ENCODE measurements around the gene RTEL1.
A peak's percentile ranks its signal among the peaks of the same experiment; 100 is the strongest.

The RTEL1 gene

DNA sequence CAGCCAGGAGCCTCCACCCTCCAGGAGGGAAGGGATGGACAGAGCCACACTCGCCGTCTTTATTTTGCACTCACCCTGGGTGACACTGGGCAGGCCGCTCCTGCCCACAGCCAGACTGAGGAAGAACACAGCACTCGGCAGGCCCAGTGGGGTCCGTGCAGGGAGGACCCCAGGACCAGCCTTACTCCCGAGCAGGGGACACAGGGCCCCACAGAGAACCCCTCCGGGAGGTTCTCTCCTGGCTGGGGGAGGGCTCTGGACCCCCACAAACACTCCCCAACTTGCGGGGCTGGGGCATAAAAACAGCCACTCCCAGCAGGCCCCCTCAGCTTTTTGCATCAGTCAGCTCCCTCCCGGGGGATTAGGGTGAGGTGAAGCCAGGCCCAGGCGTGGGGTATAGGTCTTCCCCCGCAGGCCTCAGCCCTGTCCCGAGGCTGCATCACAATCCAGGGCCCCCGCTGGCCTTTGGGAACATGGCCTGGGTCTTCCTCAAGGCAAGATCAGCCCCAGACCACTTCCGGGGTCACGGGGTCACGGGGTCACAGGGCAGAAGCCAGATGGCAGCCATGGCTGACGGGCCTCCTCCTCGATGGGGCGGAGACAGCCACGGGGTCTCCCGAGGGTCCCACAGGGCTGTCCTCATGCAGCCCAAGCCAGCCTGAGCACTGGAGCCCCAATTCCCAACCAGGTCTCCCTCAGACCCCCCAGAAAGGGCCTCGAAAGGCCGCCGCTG lies 41.5 kb downstream of the RTEL1 start:
- DNase-seq (ENCODE audit: low spot score): peak; percentile 60

DNA sequence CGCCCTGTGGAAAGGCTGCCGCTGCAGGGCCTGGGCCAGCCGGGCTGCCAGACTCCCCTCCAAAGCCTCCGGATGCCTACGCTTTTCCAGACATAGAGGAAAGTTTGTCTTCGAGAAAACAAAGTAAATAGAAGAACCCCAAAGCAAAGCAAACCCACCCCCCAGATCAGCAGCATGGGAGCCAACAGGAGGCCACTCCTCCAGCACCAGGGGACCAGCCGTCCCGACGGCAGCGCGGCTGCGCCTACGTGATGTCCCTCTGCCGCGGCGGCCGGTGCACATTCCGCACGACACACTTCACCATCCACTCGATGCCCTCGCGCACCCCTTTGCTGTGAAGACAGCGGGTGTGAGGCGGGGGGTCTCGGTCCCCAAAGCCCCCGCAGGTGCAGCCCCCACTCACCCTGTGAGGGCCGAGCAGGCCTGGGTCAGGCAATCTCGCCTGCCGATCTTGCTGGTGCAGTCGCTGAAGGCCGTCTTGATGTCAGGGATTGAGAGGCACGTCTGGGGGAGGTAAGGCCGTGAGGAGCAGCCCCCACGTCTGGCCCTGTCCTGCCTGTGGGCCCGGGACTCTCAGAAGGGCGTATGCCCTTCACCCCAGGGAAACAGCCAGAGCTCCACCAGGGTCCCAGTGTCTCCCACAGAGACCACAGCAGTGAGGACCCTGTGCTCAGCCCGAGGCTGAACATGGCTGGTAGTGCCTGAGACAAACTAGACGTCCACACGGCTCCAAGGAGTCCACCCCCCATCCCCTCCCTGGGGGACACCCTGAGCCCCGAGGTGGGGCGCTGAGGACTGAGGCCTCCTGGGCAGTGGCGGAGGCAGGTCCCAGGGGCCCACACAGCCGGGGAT lies 42.3 kb downstream of the RTEL1 start:
- DNase-seq (ENCODE audit: low spot score): no peak

DNA sequence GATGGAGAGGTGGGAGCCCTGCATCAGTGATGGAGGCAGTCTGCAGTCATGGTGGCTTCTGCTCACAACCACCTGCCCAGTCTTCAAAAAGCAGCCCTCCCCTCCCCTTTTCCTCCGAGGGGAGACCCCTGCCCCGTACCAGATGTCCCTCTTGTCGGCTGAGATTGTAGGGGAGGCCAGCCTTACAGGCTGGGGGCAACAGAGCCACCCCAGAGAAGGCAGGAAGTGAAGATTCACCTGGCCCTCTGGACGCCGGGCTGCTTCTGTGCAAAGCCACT lies 42.9 kb downstream of the RTEL1 start:
- no peak for DNase-seq (ENCODE audit: low spot score)

DNA sequence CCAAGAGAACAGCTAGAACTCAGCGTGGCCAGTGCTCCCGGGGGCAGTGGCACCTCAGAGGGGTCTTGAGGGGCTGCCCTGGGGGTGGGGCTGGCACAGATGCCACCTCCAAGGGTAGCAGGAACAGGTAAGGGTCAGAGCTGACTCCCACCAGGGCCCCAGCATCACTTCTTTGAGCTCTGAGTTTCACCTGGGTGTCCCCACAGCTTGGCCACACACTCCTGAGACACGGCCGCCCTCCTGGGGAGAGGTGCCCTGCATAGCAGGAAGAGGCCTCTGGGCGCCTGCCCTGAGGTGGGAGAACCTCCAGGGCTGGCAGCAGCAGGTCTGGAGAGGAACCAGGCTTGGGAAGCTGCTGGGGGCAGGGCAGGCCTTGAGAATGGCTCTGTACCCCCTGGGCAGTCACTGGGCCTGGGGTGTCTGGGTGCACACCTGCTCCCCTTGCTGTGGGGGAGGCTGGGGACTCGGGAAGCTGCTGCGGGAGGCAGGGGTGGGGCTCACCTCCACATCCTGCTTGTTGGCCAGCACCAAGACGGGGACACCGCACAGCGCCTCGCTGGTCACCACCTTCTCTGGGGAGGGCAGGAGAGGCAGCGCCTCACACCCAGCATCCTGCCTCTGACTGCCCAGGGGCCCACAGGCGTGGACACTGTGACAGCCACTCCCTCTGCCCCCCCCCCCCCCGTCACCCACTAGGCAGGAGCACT lies 43.4 kb downstream of the RTEL1 start:
- DNase-seq (ENCODE audit: low spot score): no peak

DNA sequence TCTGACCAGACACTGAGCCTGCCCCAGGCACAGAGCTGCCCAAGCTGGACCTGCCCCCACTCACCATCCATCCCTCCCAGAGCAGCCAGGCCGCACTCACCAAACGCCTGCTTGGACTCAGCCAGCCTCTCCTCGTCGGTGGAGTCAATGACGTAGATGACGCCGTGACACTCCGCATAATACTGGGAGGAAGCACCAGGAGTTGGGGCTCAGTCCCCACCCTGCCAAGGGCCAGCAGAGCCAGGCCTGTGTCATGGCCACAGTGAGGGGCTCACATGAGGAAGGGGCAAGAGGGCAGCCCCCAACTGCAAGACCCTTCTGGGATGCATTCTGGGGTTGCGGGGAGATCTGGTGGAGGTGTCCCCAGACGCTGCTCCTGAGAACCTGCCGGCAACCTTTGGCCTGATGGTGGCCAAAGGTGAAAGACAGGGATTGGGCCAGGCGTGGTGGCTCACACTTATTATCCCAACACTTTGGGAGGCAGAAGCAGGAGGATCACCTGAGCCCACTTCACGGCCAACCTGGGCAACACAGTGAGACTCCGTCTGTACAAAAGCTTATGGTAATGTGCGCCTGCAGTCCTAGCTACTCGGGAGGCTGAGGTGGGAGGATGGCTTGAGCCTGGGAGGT lies 44.0 kb downstream of the RTEL1 start:
- no peak for DNase-seq (ENCODE audit: low spot score)

DNA sequence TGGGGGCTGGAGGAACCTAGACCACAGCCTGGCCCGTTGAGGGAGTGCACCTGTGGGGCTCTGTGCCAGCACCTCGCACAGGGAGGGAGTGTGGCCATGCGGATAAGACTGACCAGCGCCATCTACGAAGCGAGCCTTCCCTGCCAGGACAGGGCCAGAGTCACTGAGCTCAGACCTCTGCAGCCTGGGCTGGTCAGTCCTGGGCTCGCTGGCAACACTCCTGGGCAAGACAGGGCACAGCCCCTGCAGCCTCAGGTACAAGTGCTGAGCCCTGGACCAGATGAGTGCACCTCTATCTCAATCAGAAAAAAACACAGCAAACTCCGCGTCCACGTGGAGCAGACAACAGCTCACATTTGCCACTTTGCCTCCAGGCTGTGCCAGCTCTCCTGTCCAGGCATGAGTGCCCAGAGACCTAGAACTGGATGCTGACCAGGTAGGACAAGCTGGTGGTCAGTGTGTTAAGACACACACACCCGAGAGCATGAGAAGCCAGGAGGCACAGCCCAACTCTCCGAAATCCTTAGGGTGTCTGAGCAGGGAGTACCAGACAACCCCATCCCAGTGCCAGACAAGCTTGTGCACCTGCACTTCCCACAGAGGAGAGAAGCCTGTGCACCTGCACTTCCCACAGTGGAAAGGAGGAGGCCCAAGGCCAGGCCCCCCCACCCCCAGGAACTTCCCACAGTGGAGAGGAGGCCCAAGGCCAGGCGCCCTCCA lies 44.8 kb downstream of the RTEL1 start:
- no peak for DNase-seq (ENCODE audit: low spot score)

DNA sequence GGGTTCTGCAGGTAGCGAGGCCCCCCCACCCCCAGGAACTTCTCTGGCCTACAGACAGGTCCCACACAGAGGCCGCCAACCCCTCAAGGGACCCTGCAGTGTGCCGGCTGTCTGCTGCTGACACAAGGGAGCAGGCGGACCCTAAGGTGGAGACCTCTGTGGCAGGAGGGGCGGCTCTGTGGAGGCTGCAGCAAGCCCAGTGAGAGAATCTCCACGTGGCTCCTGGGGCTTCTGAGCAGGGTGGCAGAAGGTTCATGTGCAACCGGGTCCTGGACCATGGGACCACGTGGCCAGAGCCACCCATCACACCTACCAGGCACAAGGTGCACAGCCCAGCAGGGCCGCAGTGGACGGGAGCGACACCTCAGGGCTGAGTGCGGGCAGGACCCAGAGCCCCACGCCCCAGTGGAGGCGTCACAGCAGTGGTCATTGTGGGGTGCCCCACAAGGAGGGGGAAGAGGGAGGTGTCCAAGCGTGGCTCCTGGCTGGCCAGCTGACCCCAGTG lies 45.4 kb downstream of the RTEL1 start:
- DNase-seq (ENCODE audit: low spot score): no peak

DNA sequence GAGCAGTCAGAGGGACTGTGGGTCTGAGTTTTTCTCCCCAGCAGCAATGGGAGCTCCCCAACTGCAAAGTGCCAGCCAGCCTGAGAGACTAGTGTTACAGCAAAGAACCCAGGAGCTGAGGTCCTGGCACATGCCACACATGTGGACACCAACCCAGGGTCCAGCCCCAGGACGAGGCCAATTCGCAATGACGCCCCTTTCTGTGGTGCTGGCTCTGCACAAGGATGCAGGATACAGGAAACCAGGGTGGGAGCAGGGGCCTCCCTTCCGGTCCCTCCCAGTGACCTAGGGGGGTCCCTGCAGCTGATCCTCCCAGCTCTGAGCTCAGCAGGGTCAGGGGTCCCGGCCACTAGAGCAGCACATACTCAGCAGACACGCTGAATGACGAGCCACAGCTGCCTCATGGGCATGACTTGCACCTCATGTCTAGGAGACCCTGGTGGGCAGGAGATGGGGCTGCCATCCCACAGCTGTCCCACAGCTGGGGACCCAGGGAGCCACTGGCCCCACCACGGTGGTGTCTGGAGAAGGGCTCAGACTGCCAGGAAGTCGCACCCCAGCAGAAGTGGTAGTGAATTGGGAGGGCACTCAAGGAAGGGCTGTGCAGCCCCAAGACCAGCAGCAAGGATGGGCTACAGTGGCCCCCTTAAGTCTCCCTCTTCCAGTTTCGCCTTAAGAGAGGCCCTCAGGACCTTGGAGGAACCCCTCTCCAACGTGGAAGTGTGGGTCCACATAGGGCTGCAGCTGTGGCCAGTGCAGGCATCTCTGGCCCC lies 46.0 kb downstream of the RTEL1 start:
- no peak for DNase-seq (ENCODE audit: low spot score)

DNA sequence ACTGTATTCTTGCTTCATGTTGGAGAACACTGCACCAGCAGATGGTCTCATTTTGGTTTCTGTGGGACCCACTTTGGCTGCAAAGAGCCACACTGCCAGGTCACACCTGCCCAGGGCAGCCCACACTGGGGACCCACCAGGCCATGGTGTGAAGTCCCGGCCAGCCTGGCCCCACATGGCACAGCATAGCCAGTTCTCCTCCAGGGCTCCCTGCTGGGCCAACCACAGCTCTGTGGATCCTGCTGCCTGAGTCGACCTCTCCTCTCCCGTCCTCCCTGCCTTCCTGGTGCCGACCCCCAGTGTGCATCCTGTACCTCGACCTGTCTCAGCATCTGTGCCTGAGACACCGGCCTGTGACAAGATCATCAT lies 46.6 kb downstream of the RTEL1 start:
- DNase-seq (ENCODE audit: low spot score): no peak

DNA sequence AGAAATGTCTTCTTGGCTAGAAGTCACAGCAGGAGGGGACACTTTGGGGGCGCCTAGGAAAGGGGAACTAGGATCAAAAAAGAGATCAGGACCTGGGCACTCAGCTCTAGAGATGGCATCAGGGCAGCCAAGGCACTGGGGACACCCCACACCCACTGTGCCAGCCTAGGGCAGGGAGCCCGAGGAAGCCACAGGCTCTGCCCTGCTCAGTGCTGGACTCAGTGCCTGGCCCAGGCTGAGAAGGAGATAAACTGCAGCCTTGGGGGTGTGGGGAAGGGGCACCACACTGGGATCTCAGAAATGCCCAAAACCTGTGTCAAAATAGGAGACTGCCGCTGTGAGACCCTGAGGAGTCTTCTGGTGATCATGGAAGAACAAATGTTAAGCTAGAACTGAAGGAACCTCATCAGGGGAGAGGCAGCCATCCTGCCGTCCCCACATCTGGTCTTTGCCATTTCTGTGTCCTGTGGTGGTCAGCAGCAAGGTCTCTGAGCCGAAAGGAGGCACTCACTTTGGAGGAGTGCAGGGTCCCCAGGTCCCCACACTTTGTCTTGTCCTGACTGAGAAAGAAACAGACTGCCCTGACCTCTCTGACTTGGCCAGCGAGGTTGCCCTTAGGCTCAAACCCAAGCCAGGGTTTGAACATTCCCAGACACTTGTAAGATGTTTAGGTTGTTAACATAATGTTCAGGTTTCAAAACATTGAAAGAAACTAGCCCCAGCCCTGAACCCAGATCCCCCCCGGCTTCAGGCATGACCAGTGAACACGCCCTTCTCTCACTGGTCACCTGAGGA lies 47.3 kb downstream of the RTEL1 start:
- no peak for DNase-seq (ENCODE audit: low spot score)

DNA sequence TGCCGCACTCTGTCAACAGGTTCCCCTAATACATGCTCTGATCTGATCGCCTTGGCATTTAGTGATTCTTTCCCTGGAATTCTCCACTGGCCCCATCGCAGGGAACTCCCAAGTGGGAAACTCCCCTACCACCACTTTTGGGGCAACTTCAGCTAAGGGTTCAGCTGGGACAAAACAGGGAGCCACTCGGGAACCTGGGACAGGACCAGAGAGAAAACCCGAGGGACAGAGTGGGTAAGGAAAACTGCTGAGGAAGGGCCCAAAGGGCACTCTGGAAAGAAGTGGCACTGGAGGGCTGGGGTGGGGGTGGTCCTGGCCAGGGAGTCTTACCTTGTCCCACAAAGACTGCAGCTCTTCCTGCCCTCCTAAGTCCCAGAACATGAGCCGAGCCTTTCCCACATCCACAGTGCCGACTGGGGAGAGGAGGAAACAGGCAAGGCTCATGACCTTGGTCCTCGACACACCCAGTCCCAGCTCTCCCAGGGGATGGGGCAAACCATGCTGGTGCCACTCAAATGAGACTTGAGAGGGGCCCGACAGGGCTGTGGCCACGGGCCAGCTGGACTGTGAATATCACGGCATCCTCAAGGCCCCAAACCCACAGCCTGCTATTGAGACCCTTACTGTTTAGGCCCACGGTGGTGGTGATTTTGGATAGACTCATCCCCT lies 48.0 kb downstream of the RTEL1 start:
- no peak for DNase-seq (ENCODE audit: low spot score)

DNA sequence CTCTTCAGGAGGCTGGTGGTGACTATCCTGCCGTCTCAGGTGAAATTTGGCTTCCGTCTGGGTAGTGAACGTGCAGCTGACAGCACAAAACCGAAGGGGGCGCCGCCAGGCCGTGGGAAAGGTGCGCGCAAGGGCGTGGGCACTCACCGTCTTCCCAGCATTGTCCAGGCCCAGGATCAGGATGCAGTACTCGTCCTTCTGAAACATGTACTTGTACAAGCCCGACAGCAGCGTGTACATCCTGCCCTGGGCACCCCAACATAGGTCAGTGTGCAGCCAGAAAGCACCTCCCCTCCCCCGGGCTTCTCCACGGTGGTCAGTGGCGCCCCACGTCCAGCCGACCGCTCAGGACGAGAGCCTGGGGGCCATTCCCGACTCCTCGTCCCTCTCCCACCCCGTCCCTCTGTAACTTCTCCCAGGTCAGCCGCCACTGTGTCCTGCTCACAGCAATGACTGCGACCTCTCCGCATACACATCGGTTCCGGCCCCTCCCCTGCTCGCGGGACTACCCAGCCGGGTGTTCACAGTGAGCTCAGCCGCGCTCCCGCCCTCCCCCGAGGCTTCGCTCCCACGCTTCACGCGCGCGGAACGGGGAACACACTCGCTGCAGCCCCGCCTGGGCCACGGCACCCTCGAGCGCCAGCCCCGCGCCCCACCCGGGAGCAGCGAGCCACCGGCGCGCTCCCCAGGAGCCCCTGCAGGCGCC lies 48.9 kb downstream of the RTEL1 start:
- DNase-seq (ENCODE audit: low spot score): no peak

DNA sequence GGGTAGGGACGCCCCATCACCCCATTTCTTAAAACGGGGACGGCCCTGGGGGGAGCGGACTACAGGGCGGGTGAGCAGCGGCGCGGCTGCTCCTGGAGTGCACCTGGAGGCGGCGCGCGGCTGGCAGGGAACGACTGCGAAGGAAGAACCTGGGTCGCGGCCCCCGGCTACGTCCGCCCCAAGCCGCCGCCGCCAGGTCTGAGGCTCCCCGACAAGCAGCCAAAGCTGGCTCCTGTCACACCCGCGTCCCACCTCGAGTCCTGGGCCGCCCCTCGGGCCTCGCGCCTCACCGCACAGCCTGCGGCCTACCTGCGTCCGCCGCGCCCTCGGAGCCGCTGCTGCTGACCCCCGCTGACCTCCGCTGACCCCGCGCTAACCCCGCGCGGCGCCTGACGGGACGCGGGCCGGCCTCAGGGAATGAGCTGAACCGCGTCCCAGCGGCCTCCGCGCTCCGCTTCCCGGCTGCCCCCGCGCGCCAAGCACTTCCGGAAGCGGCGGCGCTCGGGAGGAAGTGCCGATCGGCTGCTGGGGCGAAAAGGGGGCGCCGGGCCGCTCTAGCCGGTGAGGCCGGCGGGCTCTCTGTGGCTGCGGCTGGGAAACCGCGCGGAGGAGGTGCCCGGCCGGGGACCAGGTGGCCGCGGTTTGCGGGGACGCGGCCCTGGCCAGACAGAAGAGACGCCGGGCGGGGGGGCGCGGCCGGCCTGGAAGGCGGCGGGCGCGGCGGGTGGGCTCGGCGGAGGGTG lies 49.6 kb downstream of the RTEL1 start, which contains the start of the genes ARFRP1 and ZGPAT:
TSS of gene ARFRP1 (minus strand) at position 419 of the 743 bp plus-strand sequence. CDS start 885 bp downstream, outside the sequence.
TSS of gene ZGPAT (plus strand) at position 482 of the 743 bp plus-strand sequence. CDS start 542 bp downstream, outside the sequence.
- peak; percentile 91 for DNase-seq (ENCODE audit: low spot score)

DNA sequence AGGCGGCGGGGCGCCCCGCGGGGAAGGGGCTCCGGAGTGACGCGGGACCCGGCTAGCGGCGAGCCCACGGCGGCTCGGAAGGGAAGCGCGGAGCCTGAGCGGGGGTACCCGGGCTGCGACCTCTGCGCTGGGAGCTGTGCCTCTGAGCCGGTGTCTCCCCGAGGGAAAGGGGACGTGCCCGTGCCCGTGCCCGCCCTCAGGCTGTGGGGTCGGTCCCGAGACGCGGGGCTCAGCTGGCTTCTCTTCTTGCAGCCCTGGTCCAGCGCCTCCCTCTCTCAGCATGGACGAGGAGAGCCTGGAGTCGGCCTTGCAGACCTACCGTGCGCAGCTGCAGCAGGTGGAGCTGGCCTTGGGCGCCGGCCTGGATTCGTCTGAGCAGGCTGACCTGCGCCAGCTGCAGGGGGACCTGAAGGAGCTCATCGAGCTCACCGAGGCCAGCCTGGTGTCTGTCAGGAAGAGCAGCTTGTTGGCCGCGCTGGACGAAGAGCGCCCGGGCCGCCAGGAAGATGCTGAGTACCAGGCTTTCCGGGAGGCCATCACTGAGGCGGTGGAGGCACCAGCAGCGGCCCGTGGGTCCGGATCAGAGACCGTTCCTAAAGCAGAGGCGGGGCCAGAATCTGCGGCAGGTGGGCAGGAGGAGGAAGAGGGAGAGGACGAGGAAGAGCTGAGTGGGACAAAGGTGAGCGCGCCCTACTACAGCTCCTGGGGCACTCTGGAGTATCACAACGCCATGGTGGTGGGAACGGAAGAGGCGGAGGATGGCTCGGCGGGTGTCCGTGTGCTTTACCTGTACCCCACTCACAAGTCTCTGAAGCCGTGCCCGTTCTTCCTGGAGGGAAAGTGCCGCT lies 50.4 kb downstream of the RTEL1 start:
- DNase-seq (ENCODE audit: low spot score): no peak

DNA sequence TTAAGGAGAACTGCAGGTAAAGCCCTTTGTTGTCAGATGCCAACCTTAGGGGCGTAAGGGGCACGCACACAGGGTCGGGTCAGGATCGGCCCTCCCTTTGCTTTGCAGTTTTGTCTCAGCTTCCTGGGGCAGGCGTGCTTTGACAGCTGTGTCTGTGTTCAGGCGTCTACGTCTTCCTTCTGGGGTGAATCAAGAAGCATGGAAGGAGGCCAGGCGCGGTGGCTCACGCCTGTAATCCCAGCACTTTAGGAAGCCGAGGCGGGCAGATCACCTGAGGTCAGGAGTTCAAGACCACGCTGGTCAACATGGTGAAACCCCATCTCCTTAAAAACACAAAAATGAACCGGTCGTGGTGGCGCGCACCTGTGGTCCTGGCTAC lies 51.0 kb downstream of the RTEL1 start:
- DNase-seq (ENCODE audit: low spot score): no peak

DNA sequence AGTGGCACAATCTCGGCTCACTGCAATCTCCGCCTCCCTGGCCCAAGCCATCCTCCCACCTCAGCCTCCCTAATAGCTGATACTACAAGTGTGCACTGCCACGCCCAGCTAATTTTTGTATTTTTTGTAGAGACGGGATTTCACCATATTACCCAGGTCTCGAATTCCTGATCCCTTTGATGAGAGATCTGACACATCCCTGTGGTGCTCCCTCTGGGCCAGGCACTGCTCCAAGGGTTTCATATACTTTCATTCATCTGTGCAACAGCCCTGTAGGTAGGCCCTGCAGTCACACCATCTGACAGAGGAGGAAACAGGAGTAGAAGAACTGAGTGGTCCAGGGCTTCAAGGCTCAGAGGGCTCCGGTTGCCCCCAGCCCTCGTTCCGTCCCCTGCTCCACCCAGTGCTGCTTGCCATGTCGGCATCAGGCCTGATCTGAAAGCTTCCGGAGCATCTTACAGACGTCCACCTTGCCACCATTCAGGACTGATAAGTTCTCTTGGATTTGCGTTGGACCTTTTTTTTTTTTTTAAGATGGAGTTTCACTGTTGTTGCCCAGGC lies 53.1 kb downstream of the RTEL1 start:
- DNase-seq (ENCODE audit: low spot score): no peak

DNA sequence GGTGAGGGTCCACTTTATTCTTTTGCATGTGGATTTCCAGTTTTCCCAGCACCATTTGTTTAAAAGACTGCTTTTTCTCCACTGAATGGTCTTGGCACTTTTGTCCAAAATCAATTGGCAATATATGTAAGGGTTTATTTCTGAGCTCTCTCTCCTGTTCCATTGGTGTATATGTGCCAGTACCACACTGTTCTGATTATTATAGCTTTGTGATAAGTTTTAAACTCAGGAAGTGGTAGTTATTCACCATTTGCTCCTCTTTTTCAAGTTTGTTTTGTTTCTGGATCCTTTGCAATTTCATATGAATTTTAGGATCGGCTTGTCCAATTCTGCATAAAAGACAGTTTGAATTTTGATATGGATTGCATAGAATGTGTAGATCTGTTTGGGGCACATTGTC lies 54.1 kb downstream of the RTEL1 start:
- DNase-seq (ENCODE audit: low spot score): no peak
